ENCODE data around the gene LMBRD1.

DNA sequence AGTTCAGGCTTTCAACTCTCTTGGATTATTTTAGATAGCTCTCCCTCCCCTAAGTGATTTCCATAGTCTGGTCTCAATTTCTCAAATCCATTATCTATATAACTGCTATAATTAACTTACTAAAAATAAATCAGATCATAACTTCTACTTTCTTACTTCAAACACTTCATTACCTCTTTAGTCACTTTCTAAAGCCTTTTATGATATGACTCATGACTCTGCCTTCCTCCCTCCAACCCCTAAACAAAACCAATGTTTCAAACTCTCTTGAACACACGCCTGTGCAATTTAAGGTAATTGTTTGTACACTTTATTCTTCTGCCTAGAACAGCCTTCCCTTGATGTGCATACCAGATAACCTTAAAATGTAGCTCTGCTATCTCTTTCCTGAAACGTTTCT, 100.5 kb downstream of the LMBRD1 start:
- TF ChIP-seq FOXA1 (IDR thresholded peaks at IDR 0.05) (no peak), ZNF384 (IDR thresholded peaks at IDR 0.05) (no peak), SP1 (IDR thresholded peaks at IDR 0.05) (no peak), FOXM1 (IDR thresholded peaks at IDR 0.05; ENCODE audit: borderline replicate concordance) (no peak), LEF1 (IDR thresholded peaks at IDR 0.05; ENCODE audit: borderline replicate concordance) (no peak), ARNT (IDR thresholded peaks at IDR 0.05) (no peak), NFRKB (IDR thresholded peaks at IDR 0.05) (no peak), FOXK2 (IDR thresholded peaks at IDR 0.05) (no peak), SUZ12 (IDR thresholded peaks at IDR 0.05) (no peak), L3MBTL2 (conservative IDR thresholded peaks at IDR 0.05) (no peak), ELF4 (IDR thresholded peaks at IDR 0.05) (no peak), HDGF (IDR thresholded peaks at IDR 0.05; ENCODE audit: borderline replicate concordance) (no peak)
